Measurements from ENCODE around the gene RALBP1.

DNA sequence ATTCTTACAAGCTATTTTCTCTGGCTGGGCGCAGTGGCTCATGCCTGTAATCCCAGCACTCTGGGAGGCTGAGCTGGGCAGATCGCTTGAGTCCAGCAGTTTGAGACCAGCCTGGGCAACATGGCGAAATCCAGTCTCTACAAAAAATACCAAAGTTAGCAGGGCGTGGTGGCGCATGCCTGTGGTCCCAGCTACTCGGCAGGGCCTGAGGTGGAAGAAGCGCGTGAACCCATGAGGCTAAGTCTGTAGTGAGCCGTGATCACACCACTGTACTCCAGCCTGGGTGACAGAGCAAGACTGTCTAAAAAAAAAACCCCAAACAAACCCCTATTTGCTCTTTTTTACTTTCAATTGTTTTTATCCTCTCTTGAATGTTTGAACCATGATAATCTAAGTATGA lies 102.0 kb downstream of the RALBP1 start:
- no peak for TF ChIP-seq CTCF (IDR thresholded peaks at IDR 0.05)
- no peak for TF ChIP-seq POLR2A (IDR thresholded peaks at IDR 0.05)

Measured in testis (tissue), 2 donors.